ENCODE results near the gene DEFB131A. TPM values are rescaled to one million over a fixed set of nuclear protein-coding genes. Genes with fewer than 3 reads are reported as not detected.
"Not testable (repeated sequence)": the region's sequence is repeated elsewhere in the genome, so short reads cannot be mapped to it uniquely, and the experiment has no call there.

Gene DEFB131A
- total RNA-seq, 1 experiment from 2014 or later = not detected

- H4K20me1 ChIP-seq (ENCODE audit: control insufficient read depth, insufficient read depth, insufficient read length); H3K27me3 ChIP-seq (ENCODE audit: insufficient read depth, low read length); H4K5ac ChIP-seq (ENCODE audit: insufficient read length, low read depth, low read length); H3K4me3 Mint-ChIP-seq; H4K91ac ChIP-seq (ENCODE audit: insufficient read length, low read depth, low read length); H3K4ac ChIP-seq (ENCODE audit: low read depth, low read length); H3K9me3 ChIP-seq (ENCODE audit: control insufficient read depth, low read depth, low read length); H3K4me1 Mint-ChIP-seq; H3K9ac ChIP-seq (ENCODE audit: extremely low read depth, insufficient read length, low read length); H3K4me1 ChIP-seq (ENCODE audit: insufficient read depth, low read length); H2BK5ac ChIP-seq (ENCODE audit: insufficient read length, low read length); H2BK120ac ChIP-seq (ENCODE audit: low read depth, low read length, poor library complexity, severe bottlenecking); H3K4me2 ChIP-seq (ENCODE audit: insufficient read depth, insufficient read length, low read length); H2AK5ac ChIP-seq (ENCODE audit: insufficient read length, low read length); H3K23me2 ChIP-seq (ENCODE audit: insufficient read length, low read depth, low read length, poor library complexity, severe bottlenecking); H3K23ac ChIP-seq (ENCODE audit: insufficient read length, low read depth, low read length); DNase-seq; H3K79me1 ChIP-seq (ENCODE audit: insufficient read depth, low read depth, low read length, poor library complexity, severe bottlenecking); H3T11ph ChIP-seq (ENCODE audit: low read length); H3K14ac ChIP-seq (ENCODE audit: insufficient read depth, low read length); H2BK20ac ChIP-seq (ENCODE audit: low read depth, low read length, poor library complexity, severe bottlenecking); H2BK15ac ChIP-seq (ENCODE audit: low read depth, low read length); H2BK12ac ChIP-seq (ENCODE audit: insufficient read length, low read depth, low read length); H3K27ac ChIP-seq (ENCODE audit: insufficient read length, low read depth, low read length); H3K27ac Mint-ChIP-seq; H3K36me3 Mint-ChIP-seq (ENCODE audit: insufficient read depth in 1 of 3, low read depth in 3 of 3); H3K56ac ChIP-seq (ENCODE audit: insufficient read length, low read depth, low read length); H3K27me3 Mint-ChIP-seq (ENCODE audit: low read depth); H3K18ac ChIP-seq (ENCODE audit: insufficient read length, low read depth, low read length); H4K8ac ChIP-seq (replicated peaks; ENCODE audit: insufficient read length, low read depth, low read length); H2AFZ ChIP-seq (ENCODE audit: low read length); H3K79me2 ChIP-seq (ENCODE audit: insufficient read depth, low read length): not testable (repeated sequence)
- WGBS (ENCODE audit: extremely low coverage, insufficient read length, low lambda C conversion rate) = no CpG with 5 or more reads among the region's 3 CpGs
- H3K9me3 Mint-ChIP-seq = peaks cover 39 to 50% of the 10 kb centered on the region in 2 experiments
Observed at GRCh38 chr4:9406491-9406890, 37.7 kb upstream of the DEFB131A start.
